Aorta (tissue), 5 donors: ENCODE data around the gene SLC4A2. TPM values are rescaled to one million over a fixed set of nuclear protein-coding genes. Genes with fewer than 3 reads are reported as not detected.
"Not testable (repeated sequence)": the region's sequence is repeated elsewhere in the genome, so short reads cannot be mapped to it uniquely, and the experiment has no call there.

Experiments
- ATAC-seq: fragments of 200-7000 bp; cut with Tn5 transposase; one replicate; pipeline ENCODE4 v1.9.1; 2022; ENCODE audit warnings: moderate library complexity; ENCODE audit not compliant: low FRiP score
- DNase-seq, 2 donors: peaks; one replicate each; pipeline ENCODE4 v3.0.0-alpha.2; 2020
- H3K27ac ChIP-seq, 2 donors: one replicate each; pipeline ENCODE4 v1.5.1; 2013; ENCODE audit warnings: low read length in 2 of 2, mild to moderate bottlenecking in 2 of 2, moderate library complexity in 2 of 2, control low read depth in 1 of 2, inconsistent platforms in 1 of 2, low read depth in 1 of 2
- H3K27me3 ChIP-seq, 2 donors: one replicate each; pipeline ENCODE4 v1.6.1; 2013; ENCODE audit warnings: control low read depth in 1 of 2, low read length in 1 of 2, mild to moderate bottlenecking in 1 of 2, moderate library complexity in 1 of 2; ENCODE audit not compliant: insufficient read depth in 2 of 2, control insufficient read depth in 1 of 2
- H3K36me3 ChIP-seq, 2 donors: one replicate each; pipeline ENCODE4 v1.6.1; 2013; ENCODE audit warnings: control low read depth in 1 of 2, low read length in 1 of 2, mild to moderate bottlenecking in 1 of 2; ENCODE audit not compliant: insufficient read depth in 2 of 2, control insufficient read depth in 1 of 2
- H3K4me1 ChIP-seq, 2 donors: one replicate each; pipeline ENCODE4 v1.6.1; 2013; ENCODE audit warnings: low read length in 2 of 2, control low read depth in 1 of 2, mild to moderate bottlenecking in 1 of 2, moderate library complexity in 1 of 2; ENCODE audit not compliant: insufficient read depth in 2 of 2, control insufficient read depth in 1 of 2
- H3K4me3 ChIP-seq, 2 donors: one replicate each; pipeline ENCODE4 v1.5.1; 2013; ENCODE audit warnings: low read length in 2 of 2, control low read depth in 1 of 2, mild to moderate bottlenecking in 1 of 2
- H3K9me3 ChIP-seq: one replicate; pipeline ENCODE4 v1.6.1; 2013; ENCODE audit warnings: mild to moderate bottlenecking, low read length; ENCODE audit not compliant: control insufficient read depth
- WGBS, 2 donors: extraction: QIAGEN DNeasy Blood & Tissue Kit; methylation state at CpG; one replicate each; pipeline ENCODE4 v1.1.7; 2013; 5-methylcytosine and 5-hydroxymethylcytosine counted together
- intact Hi-C, 2 donors: fragments of 100-400 bp; cut with DNase I; formaldehyde crosslinking; loops; one replicate each; pipeline versions ENCODE4 v1.14.2 to v1.15.0; 2022
- long read RNA-seq, 2 donors: library from polyadenylated mRNA; unstranded; transcript quantifications; one replicate each; pipeline ENCODE4 v2.0.0, GENCODE V29; 2020 to 2021
- polyA plus RNA-seq, 2 donors: library from polyadenylated mRNA; stranded (reverse); fragments of 200-250 nt; gene quantifications; one replicate each; pipeline ENCODE4 v1.2.3, GENCODE V29; 2013
- total RNA-seq, 2 donors: library from RNA; stranded (reverse); fragmentation: NEBNext Ultra II Directional; extraction: Animal tissue kit (Norgen Biotek cat#: 25700); gene quantifications; one replicate each; pipeline ENCODE4 v1.2.1, GENCODE V29; 2021
- donor health status: healthy with polysubstance abuse.
- donor health status: Bipolar disorder and iron deficiency.
- donor health status: DM: no; HTN: no; CAD: no.
- donor health status: DM: no; HTN: no; CAD: no.
- donor health status: DM: yes; HTN: yes; CAD: no.

Gene SLC4A2, protein sequence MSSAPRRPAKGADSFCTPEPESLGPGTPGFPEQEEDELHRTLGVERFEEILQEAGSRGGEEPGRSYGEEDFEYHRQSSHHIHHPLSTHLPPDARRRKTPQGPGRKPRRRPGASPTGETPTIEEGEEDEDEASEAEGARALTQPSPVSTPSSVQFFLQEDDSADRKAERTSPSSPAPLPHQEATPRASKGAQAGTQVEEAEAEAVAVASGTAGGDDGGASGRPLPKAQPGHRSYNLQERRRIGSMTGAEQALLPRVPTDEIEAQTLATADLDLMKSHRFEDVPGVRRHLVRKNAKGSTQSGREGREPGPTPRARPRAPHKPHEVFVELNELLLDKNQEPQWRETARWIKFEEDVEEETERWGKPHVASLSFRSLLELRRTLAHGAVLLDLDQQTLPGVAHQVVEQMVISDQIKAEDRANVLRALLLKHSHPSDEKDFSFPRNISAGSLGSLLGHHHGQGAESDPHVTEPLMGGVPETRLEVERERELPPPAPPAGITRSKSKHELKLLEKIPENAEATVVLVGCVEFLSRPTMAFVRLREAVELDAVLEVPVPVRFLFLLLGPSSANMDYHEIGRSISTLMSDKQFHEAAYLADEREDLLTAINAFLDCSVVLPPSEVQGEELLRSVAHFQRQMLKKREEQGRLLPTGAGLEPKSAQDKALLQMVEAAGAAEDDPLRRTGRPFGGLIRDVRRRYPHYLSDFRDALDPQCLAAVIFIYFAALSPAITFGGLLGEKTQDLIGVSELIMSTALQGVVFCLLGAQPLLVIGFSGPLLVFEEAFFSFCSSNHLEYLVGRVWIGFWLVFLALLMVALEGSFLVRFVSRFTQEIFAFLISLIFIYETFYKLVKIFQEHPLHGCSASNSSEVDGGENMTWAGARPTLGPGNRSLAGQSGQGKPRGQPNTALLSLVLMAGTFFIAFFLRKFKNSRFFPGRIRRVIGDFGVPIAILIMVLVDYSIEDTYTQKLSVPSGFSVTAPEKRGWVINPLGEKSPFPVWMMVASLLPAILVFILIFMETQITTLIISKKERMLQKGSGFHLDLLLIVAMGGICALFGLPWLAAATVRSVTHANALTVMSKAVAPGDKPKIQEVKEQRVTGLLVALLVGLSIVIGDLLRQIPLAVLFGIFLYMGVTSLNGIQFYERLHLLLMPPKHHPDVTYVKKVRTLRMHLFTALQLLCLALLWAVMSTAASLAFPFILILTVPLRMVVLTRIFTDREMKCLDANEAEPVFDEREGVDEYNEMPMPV
- total RNA-seq (100 to 1,000 TPM; 118 to 128 TPM), polyA plus RNA-seq (100 to 1,000 TPM in 1 of 2 donors, 10 to 100 TPM in 1; 37.1 to 215 TPM)
- long read RNA-seq, donor 1, partial matches to known transcripts = 73 of 92 reads
- long read RNA-seq, donor 1, other reads (novel, unspliced or antisense) = 18 of 92 reads
- long read RNA-seq, donor 2, full-length matches to known transcripts = 28 of 67 reads
- long read RNA-seq, donor 2, partial matches to known transcripts = 30 of 67 reads
- long read RNA-seq, donor 2, other reads (novel, unspliced or antisense) = 9 of 67 reads

GRCh38 chr7:151059367-151060112 lies at the start of gene SLC4A2:
SLC4A2 (plus strand) TSS chr7:151059589; CDS start chr7:151061988, 2,399 bp downstream.
- Histone ChIP-seq H3K27ac (peak within 1 kb of the TSS; percentile 28 to 93), H3K36me3 (no peaks in the 10 kb centered on the region), H3K4me1 (no peaks in the 10 kb centered on the region), H3K27me3 (no peaks in the 10 kb centered on the region), H3K4me3 (peak within 1 kb of the TSS; percentile 57 to 75), H3K9me3 (no peaks in the 10 kb centered on the region)
- WGBS, 2 donors = 1% methylated on average over 53 to 75 of the region's 75 CpGs
- intact Hi-C loops = loop anchor here in 1 of 2 donors (2.0 kb wide), 1 partner anchor 31 kb away; the partner anchor contains the start of gene ABCB8
- ATAC-seq (peak; percentile 80), DNase-seq (peak; percentile 89 to 94)

DNA sequence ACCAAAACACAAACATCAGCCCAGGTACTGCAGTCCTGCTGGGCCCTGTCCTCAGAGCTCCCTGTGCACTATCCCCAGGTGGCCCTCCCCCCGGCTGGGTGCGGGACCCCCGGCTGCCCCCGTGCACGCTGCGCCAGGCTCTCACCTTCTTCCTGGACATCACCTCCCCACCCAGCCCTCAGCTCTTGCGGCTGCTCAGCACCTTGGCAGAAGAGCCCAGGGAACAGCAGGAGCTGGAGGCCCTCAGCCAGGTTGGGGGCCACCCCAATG lies 49.4 kb upstream of the SLC4A2 start:
- Histone ChIP-seq H3K4me1 (no peaks in the 10 kb centered on the region), H3K27me3 (no peaks in the 10 kb centered on the region), H3K4me3 (no peak overlapping the region), H3K36me3 (no peaks in the 10 kb centered on the region), H3K9me3 (no peaks in the 10 kb centered on the region), H3K27ac (no peak overlapping the region)
- intact Hi-C loops = no loop called here
- WGBS, 2 donors = 25 to 53% methylated on average over 7 of the region's 7 CpGs
- DNase-seq (no peak), ATAC-seq (no peak)

GRCh38 chr7:151010307-151011096 lies 48.9 kb upstream of the SLC4A2 start:
- H3K4me3 ChIP-seq = no peak overlapping the region
- no peaks in the 10 kb centered on the region for H3K4me1 ChIP-seq
- intact Hi-C loops = no loop called here
- 23 to 29% methylated on average over 16 to 18 of the region's 18 CpGs for WGBS, 2 donors
- no peaks in the 10 kb centered on the region for H3K36me3 ChIP-seq
- no peak overlapping the region for H3K27ac ChIP-seq
- no peaks in the 10 kb centered on the region for H3K9me3 ChIP-seq
- DNase-seq (no peak), ATAC-seq (no peak)
- no peaks in the 10 kb centered on the region for H3K27me3 ChIP-seq

- H3K27me3 ChIP-seq = no peaks in the 10 kb centered on the region
- intact Hi-C loops = no loop called here
- 67 to 70% methylated on average over 1 of the region's 1 CpG for WGBS, 2 donors
These were observed 48.3 kb upstream of the SLC4A2 start for GRCh38 chr7:151011097-151011409.

GRCh38 chr7:151011616-151012015 lies 47.8 kb upstream of the SLC4A2 start:
- H3K27me3 ChIP-seq, ATAC-seq, DNase-seq, H3K36me3 ChIP-seq, H3K4me1 ChIP-seq, H3K27ac ChIP-seq, H3K4me3 ChIP-seq, H3K9me3 ChIP-seq, intact Hi-C loops: not testable (repeated sequence)
- WGBS, 2 donors = 87 to 94% methylated on average over 12 of the region's 12 CpGs

More at GRCh38 chr7:151011097-151011409, 48.3 kb upstream of the SLC4A2 start:
- DNase-seq (no peak), ATAC-seq (no peak)
- Histone ChIP-seq H3K9me3 (no peaks in the 10 kb centered on the region), H3K27ac (no peak overlapping the region), H3K4me1 (no peaks in the 10 kb centered on the region), H3K4me3 (no peak overlapping the region), H3K36me3 (no peaks in the 10 kb centered on the region)

DNA sequence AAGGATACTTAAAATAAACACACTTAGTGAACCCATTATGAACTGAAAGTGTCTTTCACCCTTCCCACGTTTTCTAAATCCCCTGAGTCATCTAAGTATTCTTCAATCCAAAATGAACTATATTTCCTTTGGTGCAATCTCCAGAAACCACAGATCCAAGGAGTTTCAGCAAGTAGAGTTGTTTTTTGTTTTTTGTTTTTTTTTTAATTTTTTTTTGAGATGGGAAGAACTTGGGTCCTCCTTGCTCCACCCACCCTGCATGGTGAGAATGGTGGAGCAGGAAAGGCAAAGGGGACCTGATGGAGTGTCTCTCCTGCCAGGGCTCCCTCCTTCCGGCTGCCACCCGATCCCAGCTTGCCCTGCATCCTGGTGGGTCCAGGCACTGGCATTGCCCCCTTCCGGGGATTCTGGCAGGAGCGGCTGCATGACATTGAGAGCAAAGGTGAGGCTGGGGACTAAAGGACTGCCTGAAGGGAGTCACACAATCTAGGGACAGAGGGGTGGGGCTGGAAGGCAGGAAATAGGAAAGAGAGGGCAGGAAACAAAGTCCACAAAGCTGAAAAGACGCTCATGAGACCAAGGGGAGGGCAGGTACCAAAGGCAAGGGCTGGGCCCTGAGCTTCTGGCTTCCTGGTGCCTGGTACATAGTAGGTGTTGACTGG lies 47.2 kb upstream of the SLC4A2 start:
- ATAC-seq (no peak), DNase-seq (no peak)
- no peaks in the 10 kb centered on the region for H3K36me3 ChIP-seq
- 81 to 86% methylated on average over 6 of the region's 6 CpGs for WGBS, 2 donors
- no peaks in the 10 kb centered on the region for H3K9me3 ChIP-seq
- H3K4me3 ChIP-seq = no peak overlapping the region
- intact Hi-C loops = no loop called here
- no peaks in the 10 kb centered on the region for H3K4me1 ChIP-seq
- H3K27me3 ChIP-seq = no peaks in the 10 kb centered on the region
- no peak overlapping the region for H3K27ac ChIP-seq

DNA sequence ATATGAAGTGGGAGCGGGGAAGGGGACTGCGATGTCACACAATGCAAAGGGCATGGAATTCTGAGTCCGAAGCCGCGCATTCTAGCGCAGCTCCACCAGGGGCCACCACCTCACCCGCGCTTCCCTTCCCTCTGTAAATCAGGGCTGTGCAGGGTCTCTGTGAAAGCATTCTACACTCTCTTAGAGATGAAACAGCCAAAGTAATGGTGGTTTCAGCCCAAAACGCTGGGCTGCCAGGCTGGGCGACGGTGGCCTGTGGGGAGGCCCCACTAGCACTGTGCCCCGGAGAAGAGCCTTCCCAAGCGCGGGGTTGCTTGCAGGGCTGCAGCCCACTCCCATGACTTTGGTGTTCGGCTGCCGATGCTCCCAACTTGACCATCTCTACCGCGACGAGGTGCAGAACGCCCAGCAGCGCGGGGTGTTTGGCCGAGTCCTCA lies 46.5 kb upstream of the SLC4A2 start:
- Histone ChIP-seq H3K4me1 (no peaks in the 10 kb centered on the region), H3K27me3 (no peaks in the 10 kb centered on the region), H3K4me3 (no peak overlapping the region), H3K9me3 (no peaks in the 10 kb centered on the region), H3K36me3 (no peaks in the 10 kb centered on the region), H3K27ac (no peak overlapping the region)
- intact Hi-C loops = no loop called here
- 6 to 12% methylated on average over 23 of the region's 23 CpGs for WGBS, 2 donors
- DNase-seq (no peak), ATAC-seq (no peak)
